ENCODE measurements around the gene FOXC2. TPM values are rescaled to one million over a fixed set of nuclear protein-coding genes. Genes with fewer than 3 reads are reported as not detected.

Gene FOXC2
- polyA plus RNA-seq, 1 of the 3 experiments (the other 2 are of a cell fraction) = 1.3 TPM

GRCh38 chr16:86534779-86535615 lies 31.6 kb upstream of the FOXC2 start:
- Histone ChIP-seq H3K27me3 (ENCODE audit: insufficient read depth) (no peaks in the 10 kb centered on the region), H3K4me1 (ENCODE audit: control insufficient read depth in 1 of 2, insufficient read depth in 2 of 2, low read depth in 1 of 2, low read length in 1 of 2) (no peaks in the 10 kb centered on the region), H3K9ac (no peak overlapping the region), H4K20me1 (ENCODE audit: insufficient read depth) (no peaks in the 10 kb centered on the region), H3F3A (replicated peaks; ENCODE audit: insufficient read depth) (no peaks in the 10 kb centered on the region), H3K79me2 (ENCODE audit: insufficient read depth) (no peaks in the 10 kb centered on the region), H3K4me3 (ENCODE audit: low read depth in 2 of 2, low read length in 1 of 2) (no peak overlapping the region), H2AFZ (ENCODE audit: low read depth) (no peak overlapping the region), H3K4me2 (no peak overlapping the region), H3K36me3 (replicated peaks in 1 of 2; ENCODE audit: control insufficient read depth in 1 of 2, insufficient read depth in 2 of 2, low read length in 1 of 2) (peaks cover 10 to 36% of the 10 kb centered on the region in 2 experiments), H3K9me2 (no peaks in the 10 kb centered on the region), H3K27ac (ENCODE audit: low read depth in 2 of 2, low read length in 1 of 2) (no peak overlapping the region), H3K9me3 (no peaks in the 10 kb centered on the region)
- no peak for DNase-seq
- ChIA-PET POLR2A (no interaction called here), CTCF (interaction anchor here (1.1 to 4.4 kb wide), 3 partner anchors 15 to 17 kb away, joined by 7 to 48 read pairs (median 13); no protein-coding TSS in a partner anchor)
- TF ChIP-seq SMC3 (IDR thresholded peaks at IDR 0.05; ENCODE audit: low read depth, low read length) = no peak
- TF ChIP-seq GABPA (IDR thresholded peaks at IDR 0.05; ENCODE audit: low read depth) = no peak
- no peak for TF ChIP-seq MXI1 (IDR thresholded peaks at IDR 0.05; ENCODE audit: low read depth, low read length)
- TF ChIP-seq, protein P1, sequence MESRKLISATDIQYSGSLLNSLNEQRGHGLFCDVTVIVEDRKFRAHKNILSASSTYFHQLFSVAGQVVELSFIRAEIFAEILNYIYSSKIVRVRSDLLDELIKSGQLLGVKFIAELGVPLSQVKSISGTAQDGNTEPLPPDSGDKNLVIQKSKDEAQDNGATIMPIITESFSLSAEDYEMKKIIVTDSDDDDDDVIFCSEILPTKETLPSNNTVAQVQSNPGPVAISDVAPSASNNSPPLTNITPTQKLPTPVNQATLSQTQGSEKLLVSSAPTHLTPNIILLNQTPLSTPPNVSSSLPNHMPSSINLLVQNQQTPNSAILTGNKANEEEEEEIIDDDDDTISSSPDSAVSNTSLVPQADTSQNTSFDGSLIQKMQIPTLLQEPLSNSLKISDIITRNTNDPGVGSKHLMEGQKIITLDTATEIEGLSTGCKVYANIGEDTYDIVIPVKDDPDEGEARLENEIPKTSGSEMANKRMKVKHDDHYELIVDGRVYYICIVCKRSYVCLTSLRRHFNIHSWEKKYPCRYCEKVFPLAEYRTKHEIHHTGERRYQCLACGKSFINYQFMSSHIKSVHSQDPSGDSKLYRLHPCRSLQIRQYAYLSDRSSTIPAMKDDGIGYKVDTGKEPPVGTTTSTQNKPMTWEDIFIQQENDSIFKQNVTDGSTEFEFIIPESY (IDR thresholded peaks at IDR 0.05; ENCODE audit: borderline replicate concordance, low read depth) = no peak
- TF ChIP-seq POLR2AphosphoS5 (IDR thresholded peaks at IDR 0.05; ENCODE audit: low read depth, low read length) = no peak
- no peak for TF ChIP-seq NRF1 (IDR thresholded peaks at IDR 0.05; ENCODE audit: low read depth, low read length)
- TF ChIP-seq TAF1 (IDR thresholded peaks at IDR 0.05; ENCODE audit: borderline replicate concordance, low read depth, low read length) = no peak
- no peak for TF ChIP-seq RAD21 (IDR thresholded peaks at IDR 0.05; ENCODE audit: low read length)
- TF ChIP-seq, protein P2, sequence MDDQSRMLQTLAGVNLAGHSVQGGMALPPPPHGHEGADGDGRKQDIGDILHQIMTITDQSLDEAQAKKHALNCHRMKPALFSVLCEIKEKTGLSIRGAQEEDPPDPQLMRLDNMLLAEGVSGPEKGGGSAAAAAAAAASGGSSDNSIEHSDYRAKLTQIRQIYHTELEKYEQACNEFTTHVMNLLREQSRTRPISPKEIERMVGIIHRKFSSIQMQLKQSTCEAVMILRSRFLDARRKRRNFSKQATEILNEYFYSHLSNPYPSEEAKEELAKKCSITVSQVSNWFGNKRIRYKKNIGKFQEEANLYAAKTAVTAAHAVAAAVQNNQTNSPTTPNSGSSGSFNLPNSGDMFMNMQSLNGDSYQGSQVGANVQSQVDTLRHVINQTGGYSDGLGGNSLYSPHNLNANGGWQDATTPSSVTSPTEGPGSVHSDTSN (IDR thresholded peaks at IDR 0.05) = no peak
- no peak for TF ChIP-seq TEAD4 (IDR thresholded peaks at IDR 0.05; ENCODE audit: borderline replicate concordance, insufficient read depth)
- TF ChIP-seq, protein P3, sequence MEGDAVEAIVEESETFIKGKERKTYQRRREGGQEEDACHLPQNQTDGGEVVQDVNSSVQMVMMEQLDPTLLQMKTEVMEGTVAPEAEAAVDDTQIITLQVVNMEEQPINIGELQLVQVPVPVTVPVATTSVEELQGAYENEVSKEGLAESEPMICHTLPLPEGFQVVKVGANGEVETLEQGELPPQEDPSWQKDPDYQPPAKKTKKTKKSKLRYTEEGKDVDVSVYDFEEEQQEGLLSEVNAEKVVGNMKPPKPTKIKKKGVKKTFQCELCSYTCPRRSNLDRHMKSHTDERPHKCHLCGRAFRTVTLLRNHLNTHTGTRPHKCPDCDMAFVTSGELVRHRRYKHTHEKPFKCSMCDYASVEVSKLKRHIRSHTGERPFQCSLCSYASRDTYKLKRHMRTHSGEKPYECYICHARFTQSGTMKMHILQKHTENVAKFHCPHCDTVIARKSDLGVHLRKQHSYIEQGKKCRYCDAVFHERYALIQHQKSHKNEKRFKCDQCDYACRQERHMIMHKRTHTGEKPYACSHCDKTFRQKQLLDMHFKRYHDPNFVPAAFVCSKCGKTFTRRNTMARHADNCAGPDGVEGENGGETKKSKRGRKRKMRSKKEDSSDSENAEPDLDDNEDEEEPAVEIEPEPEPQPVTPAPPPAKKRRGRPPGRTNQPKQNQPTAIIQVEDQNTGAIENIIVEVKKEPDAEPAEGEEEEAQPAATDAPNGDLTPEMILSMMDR (IDR thresholded peaks at IDR 0.05) = no peak
- TF ChIP-seq FOXM1 (IDR thresholded peaks at IDR 0.05; ENCODE audit: low read depth) = no peak
- no peak for TF ChIP-seq RFX5 (IDR thresholded peaks at IDR 0.05; ENCODE audit: low read length)
- no peak for TF ChIP-seq FOXJ3 (CRISPR knock-in tag; IDR thresholded peaks at IDR 0.05)
- no peak for TF ChIP-seq IRF3 (IDR thresholded peaks at IDR 0.05; ENCODE audit: low read depth, low read length)
- no peak for TF ChIP-seq USF1 (IDR thresholded peaks at IDR 0.05; ENCODE audit: borderline replicate concordance, low read depth)
- TF ChIP-seq RCOR1 (IDR thresholded peaks at IDR 0.05; ENCODE audit: low read length) = no peak
- TF ChIP-seq REST (IDR thresholded peaks at IDR 0.05; ENCODE audit: low read depth, low read length) = no peak
- 89% methylated on average over 15 of the region's 18 CpGs for WGBS (ENCODE audit: low lambda C conversion rate)

All from SK-N-SH (cell line).